ENCODE measurements around the gene MGAT1.

DNA sequence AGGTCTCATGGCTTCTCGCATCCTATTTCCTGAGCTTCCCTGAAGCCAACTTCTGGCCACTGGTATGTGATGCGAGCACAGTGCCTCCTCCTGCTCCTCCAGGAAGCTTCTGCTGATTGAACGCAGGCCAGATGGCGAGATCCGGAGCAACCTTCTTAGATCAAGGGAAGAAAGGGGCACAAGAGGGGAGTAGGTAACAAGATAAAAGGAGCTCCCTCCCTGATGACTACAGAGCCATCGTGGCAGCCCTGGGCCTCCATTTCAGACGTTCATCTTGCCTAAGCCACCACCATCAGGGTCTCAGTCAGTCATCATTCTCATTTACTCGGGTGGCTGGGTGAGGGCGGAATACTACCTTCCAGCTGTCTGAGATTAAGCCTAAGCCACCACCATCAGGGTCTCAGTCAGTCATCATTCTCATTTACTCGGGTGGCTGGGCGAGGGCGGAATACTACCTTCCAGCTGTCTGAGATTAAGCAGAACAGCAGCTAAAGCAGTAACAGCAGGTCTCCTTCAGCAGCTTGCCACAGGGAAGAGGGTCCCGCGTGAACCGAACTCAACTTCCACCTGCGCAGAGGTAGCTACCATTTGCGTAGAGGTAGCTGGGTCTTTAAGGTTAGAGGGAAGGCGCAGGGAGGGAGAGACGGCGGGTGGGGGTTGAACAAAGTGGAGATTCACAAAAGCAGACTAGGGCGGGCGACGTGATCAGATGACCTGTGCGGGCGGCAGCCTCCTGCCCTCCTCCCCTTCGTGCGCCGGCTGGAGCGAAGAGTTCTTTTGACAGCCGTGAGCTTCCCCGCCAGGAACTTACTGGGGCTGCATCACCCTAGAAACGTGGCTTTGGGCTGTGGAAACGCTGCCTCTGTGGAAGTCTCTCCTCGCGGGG is 27.9 kb upstream of the MGAT1 start:
- TF ChIP-seq, protein P1, sequence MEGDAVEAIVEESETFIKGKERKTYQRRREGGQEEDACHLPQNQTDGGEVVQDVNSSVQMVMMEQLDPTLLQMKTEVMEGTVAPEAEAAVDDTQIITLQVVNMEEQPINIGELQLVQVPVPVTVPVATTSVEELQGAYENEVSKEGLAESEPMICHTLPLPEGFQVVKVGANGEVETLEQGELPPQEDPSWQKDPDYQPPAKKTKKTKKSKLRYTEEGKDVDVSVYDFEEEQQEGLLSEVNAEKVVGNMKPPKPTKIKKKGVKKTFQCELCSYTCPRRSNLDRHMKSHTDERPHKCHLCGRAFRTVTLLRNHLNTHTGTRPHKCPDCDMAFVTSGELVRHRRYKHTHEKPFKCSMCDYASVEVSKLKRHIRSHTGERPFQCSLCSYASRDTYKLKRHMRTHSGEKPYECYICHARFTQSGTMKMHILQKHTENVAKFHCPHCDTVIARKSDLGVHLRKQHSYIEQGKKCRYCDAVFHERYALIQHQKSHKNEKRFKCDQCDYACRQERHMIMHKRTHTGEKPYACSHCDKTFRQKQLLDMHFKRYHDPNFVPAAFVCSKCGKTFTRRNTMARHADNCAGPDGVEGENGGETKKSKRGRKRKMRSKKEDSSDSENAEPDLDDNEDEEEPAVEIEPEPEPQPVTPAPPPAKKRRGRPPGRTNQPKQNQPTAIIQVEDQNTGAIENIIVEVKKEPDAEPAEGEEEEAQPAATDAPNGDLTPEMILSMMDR (IDR thresholded peaks at IDR 0.05; ENCODE audit: low read depth, low read length), result no peak
- no peak for TF ChIP-seq EZH2phosphoT487 (IDR thresholded peaks at IDR 0.05; ENCODE audit: low read depth)

Measured in OCI-LY3 (cell line).